Measurements from ENCODE around the gene KCNE3.

Gene KCNE3, protein sequence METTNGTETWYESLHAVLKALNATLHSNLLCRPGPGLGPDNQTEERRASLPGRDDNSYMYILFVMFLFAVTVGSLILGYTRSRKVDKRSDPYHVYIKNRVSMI

DNA sequence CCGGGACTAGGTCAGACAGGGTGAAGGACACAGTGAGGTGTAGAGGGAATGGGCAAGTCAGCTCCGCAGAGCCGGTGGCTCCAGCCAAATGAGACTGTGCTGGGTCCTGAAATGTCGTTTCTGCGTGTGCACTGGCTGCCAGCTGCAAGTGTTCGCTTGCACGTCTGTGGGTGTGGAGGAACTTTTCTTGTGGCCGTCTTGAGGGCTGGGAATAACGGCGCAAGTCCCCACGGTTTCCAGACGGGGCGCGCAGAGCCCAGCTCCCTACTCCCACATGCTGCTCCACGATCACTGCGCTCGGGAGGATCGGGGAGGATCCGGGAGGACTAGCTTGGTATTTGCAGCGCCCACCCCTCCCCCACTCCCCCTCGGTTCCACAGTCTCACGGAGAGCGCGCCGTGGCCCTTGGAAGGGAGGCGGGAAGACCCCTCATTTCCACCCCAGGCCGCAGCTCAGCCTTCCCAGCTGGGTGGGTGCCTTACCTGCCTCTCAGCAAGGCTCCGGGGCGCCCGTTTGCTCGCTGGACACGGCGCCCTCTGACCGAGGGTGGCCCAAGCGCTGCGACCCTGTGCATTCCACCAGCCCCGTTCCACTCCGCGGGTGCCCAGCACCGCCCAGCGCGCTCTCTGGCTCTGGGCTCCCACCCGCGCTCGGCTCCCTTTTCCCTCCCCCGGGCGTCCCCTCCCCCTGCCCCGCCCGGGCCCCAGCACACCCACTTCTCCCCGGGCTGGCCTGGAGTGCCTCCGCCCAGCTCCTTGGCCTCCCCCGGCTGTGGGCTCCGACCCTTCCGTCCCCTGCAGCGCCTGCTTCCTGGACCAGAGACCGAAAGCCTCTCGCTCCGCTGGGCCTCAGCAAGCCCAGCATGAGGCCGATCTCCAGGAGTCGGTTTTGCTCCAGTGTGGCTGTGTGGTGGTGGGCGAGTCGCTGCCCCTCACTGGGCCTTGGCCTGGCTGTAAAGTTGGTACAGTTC, at the start of gene KCNE3:
Gene KCNE3 (minus strand): TSS at position 634 of the 970 bp plus-strand sequence. CDS start 9,986 bp downstream, outside the sequence.
- DNase-seq (ENCODE audit: low spot score), result no peak
- TF ChIP-seq, protein P1, sequence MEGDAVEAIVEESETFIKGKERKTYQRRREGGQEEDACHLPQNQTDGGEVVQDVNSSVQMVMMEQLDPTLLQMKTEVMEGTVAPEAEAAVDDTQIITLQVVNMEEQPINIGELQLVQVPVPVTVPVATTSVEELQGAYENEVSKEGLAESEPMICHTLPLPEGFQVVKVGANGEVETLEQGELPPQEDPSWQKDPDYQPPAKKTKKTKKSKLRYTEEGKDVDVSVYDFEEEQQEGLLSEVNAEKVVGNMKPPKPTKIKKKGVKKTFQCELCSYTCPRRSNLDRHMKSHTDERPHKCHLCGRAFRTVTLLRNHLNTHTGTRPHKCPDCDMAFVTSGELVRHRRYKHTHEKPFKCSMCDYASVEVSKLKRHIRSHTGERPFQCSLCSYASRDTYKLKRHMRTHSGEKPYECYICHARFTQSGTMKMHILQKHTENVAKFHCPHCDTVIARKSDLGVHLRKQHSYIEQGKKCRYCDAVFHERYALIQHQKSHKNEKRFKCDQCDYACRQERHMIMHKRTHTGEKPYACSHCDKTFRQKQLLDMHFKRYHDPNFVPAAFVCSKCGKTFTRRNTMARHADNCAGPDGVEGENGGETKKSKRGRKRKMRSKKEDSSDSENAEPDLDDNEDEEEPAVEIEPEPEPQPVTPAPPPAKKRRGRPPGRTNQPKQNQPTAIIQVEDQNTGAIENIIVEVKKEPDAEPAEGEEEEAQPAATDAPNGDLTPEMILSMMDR (IDR thresholded peaks at IDR 0.05), result no peak
- Histone ChIP-seq H3K4me3 (peak within 1 kb of the TSS; percentile 80), H3K27ac (peak within 1 kb of the TSS; percentile 3 to 44)

DNA sequence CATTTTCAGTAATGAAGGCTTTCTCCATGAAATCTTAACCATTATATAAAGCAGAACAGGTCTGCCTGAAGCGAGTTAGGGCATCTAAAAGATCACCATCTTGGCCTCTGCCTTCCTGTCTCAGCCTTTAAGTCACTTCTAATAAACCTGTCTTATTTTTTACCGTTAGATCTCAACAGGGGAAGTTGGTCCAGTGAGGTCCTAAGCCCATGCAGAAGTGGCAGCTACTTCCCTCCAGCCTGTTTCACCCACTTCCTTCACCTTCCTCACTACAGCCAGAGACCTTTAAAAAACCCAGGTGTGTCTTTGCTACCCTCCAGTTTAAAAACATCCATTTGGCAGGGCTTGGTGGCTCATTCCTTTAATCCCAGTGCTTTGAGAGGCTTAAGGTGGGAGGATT, 40.2 kb upstream of the KCNE3 start:
- TF ChIP-seq, protein P1 (IDR thresholded peaks at IDR 0.05), result no peak
- no peak overlapping the region for H3K4me3 ChIP-seq
- no peak for DNase-seq (ENCODE audit: low spot score)
- H3K27ac ChIP-seq, result no peak overlapping the region

DNA sequence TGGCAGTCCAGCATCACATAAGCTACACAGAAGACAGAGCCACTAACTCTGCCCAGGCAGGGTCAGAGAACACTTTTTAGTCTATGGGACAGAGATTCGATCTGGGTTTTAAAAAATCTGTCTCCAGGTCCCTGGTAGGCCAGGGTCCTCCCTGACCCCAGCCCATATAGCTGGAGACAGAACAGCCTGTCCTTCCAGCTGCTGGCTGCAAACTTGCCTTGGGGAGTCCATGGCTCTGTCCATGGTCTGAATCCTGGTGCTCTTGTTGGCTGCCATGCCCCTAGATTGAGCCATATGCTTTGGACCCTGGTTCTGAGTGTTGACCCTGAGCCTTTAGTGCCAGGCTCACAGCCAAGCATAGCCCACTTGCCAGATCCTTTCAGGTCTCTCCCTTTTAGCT, 39.5 kb upstream of the KCNE3 start:
- Histone ChIP-seq H3K4me3 (no peak overlapping the region), H3K27ac (no peak overlapping the region)
- DNase-seq (ENCODE audit: low spot score), result no peak
- TF ChIP-seq, protein P1 (IDR thresholded peaks at IDR 0.05), result no peak

DNA sequence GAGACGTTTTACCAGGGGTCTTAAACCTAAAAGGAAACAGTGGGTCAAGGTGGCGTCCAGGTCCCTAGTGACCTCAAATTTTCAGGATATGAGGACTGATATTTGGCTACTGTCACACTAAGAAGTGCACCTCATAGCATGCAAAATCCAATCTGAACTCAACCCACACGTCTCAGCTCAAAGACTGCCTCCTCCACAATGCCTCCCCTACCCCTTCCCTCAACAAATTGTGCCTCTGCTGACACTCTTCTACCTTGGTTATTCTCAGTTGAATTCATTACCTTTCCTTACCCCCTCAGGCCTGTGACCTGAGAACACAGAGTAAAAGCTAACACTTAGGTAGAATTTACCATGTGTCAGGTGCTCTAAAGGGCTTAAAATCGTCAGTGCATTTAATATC, 38.6 kb upstream of the KCNE3 start:
- H3K27ac ChIP-seq, result no peak overlapping the region
- no peak overlapping the region for H3K4me3 ChIP-seq
- DNase-seq (ENCODE audit: low spot score), result no peak
- TF ChIP-seq, protein P1 (IDR thresholded peaks at IDR 0.05), result no peak

DNA sequence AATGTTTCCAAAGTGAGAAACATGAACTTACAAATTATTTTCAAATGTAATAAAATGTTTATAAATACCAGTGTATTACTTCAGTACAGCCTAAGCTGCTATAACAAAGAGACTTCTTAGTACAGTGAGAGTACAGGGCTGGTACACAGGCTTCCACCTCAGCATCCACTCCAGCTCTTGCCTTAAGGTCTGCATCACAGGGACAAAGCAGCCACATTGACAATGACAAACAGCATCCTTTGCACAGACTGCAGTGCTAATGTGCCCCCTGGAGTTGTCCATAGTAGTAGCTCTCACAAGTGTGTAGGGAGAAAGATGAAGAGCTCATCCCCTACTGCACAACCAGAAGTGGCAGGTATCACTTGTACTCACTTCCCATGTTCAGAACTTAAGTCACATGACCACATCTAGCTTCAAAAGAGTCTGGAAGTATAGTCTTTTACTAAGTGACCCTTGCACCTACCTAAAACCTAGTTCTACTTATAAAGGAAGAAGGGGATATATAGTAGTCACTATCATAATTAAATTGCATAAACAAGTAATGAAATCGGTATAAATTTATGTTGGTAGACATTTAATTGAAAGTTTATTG, 36.8 kb upstream of the KCNE3 start:
- TF ChIP-seq, protein P1 (IDR thresholded peaks at IDR 0.05), result no peak
- Histone ChIP-seq H3K4me3 (no peak overlapping the region), H3K27ac (no peak overlapping the region)
- DNase-seq (ENCODE audit: low spot score), result no peak

DNA sequence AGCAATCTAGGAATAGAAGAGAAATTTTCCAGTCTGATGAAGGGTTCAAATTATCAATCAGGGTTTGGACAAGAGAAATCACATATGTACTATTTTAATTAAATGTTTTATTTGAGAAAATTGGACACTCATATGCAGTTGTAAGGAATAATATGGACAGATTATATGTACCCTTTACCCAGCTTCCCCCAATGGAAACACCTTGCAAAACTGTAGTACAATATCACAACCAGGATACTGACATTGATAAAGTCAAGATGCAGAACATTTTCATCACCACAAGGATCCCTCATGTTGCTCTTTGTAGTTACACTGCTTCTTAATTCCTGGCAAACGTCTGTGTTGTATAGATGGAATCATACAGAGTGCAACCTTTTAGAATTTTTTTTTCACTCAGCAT, 27.6 kb upstream of the KCNE3 start:
- Histone ChIP-seq H3K27ac (no peak overlapping the region), H3K4me3 (no peak overlapping the region)
- TF ChIP-seq, protein P1 (IDR thresholded peaks at IDR 0.05), result no peak

More for the DNA sequence above, 27.6 kb upstream of the KCNE3 start:
- no peak for DNase-seq (ENCODE audit: low spot score)
